GM19239 (cell line): ENCODE data around the gene GTF3A.
"Not testable (repeated sequence)": the region's sequence is repeated elsewhere in the genome, so short reads cannot be mapped to it uniquely, and the experiment has no call there.

ENCODE experiments used
- DNase-seq: peaks from one replicate; pipeline ENCODE4 v3.0.0; 2011; ENCODE audit warnings: low spot score; ENCODE audit not compliant: insufficient read length
- FAIRE-seq: peaks from 2 replicates; lab custom pipeline; 2011; peaks lifted over from hg19 to GRCh38; lab: Jason Lieb, UNC

Gene GTF3A

GRCh38 chr13:27424246-27425157, at the start of gene GTF3A:
TSS of gene GTF3A (plus strand) at chr13:27424619.
- peak; percentile 85 for DNase-seq
- peak; percentile 95 for FAIRE-seq

- FAIRE-seq, result peak; percentile 95
- peak; percentile 64 for DNase-seq
Observed at GRCh38 chr13:27374650-27375049, 49.8 kb upstream of the GTF3A start.

GRCh38 chr13:27375686-27376326, 48.6 kb upstream of the GTF3A start:
- DNase-seq (peak; percentile 47), FAIRE-seq (peak; percentile 79)

GRCh38 chr13:27379126-27379525, 45.3 kb upstream of the GTF3A start:
- DNase-seq, result no peak
- FAIRE-seq, result no peak

GRCh38 chr13:27379694-27380641, 44.5 kb upstream of the GTF3A start:
- DNase-seq (peak; percentile 34), FAIRE-seq (no peak)

GRCh38 chr13:27381601-27382000, 42.8 kb upstream of the GTF3A start:
- DNase-seq (no peak), FAIRE-seq (no peak)

- FAIRE-seq, result no peak
- DNase-seq, result no peak
Observed at GRCh38 chr13:27383104-27383921, 41.1 kb upstream of the GTF3A start.

GRCh38 chr13:27384285-27384684, 40.1 kb upstream of the GTF3A start:
- FAIRE-seq, result no peak
- DNase-seq, result no peak

- FAIRE-seq (no peak), DNase-seq (no peak)
Observed at GRCh38 chr13:27388241-27388640, 36.2 kb upstream of the GTF3A start.

- no peak for FAIRE-seq
- no peak for DNase-seq
Observed at GRCh38 chr13:27389891-27390290, 34.5 kb upstream of the GTF3A start.

- DNase-seq (no peak), FAIRE-seq (no peak)
Observed at GRCh38 chr13:27391471-27391870, 32.9 kb upstream of the GTF3A start.

- FAIRE-seq (no peak), DNase-seq (no peak)
Observed at GRCh38 chr13:27393101-27393500, 31.3 kb upstream of the GTF3A start.

GRCh38 chr13:27395007-27395510, 29.4 kb upstream of the GTF3A start:
- DNase-seq, result no peak
- no peak for FAIRE-seq

- FAIRE-seq (no peak), DNase-seq (no peak)
Observed at GRCh38 chr13:27396252-27396846, 28.1 kb upstream of the GTF3A start.

GRCh38 chr13:27398360-27398759, 26.1 kb upstream of the GTF3A start:
- FAIRE-seq (no peak), DNase-seq (no peak)

GRCh38 chr13:27400405-27400804, 24.0 kb upstream of the GTF3A start:
- not testable (repeated sequence) for DNase-seq, FAIRE-seq

- FAIRE-seq (no peak), DNase-seq (no peak)
Observed at GRCh38 chr13:27401210-27401609, 23.2 kb upstream of the GTF3A start.

GRCh38 chr13:27403203-27403678, 21.2 kb upstream of the GTF3A start:
- DNase-seq (no peak), FAIRE-seq (no peak)
